WTC11 (cell line): ENCODE measurements around the gene CDH13. TPM values are rescaled to one million over a fixed set of nuclear protein-coding genes. Genes with fewer than 3 reads are reported as not detected.

Experiments
- ATAC-seq: fragments of 200-7000 bp; cut with Tn5 transposase; 2 replicates; pipeline ENCODE4 v1.10.0; 2021; ENCODE audit warnings: mild to moderate bottlenecking, moderate library complexity
- CTCF ChIA-PET: fragments of 300-600 bp; sonication (Branson Sonifier 250); formaldehyde crosslinking; loops from one replicate; lab custom pipeline; 2021; ENCODE audit warnings: antibody characterized with exemption; lab: Charles Lee
- POLR2A ChIA-PET: fragments of 350-600 bp; sonication (Branson Sonifier 250); formaldehyde crosslinking; loops from one replicate; lab custom pipeline; 2021; ENCODE audit warnings: antibody characterized with exemption; lab: Charles Lee
- DNase-seq: peaks from one replicate; pipeline ENCODE4 v3.0.0; 2021; ENCODE audit warnings: low spot score
- H3K27ac Mint-ChIP-seq: 2 replicates; pipeline ENCODE4 v1.8.0; 2021; ENCODE audit warnings: mixed read lengths
- H3K27me3 Mint-ChIP-seq: 2 replicates; pipeline ENCODE4 v1.8.0; 2021; ENCODE audit warnings: low read depth, mild to moderate bottlenecking, moderate library complexity, mixed read lengths
- H3K36me3 Mint-ChIP-seq: 2 replicates; pipeline ENCODE4 v1.8.0; 2021; ENCODE audit warnings: mixed read lengths
- H3K4me1 Mint-ChIP-seq: 2 replicates; pipeline ENCODE4 v1.8.0; 2022; ENCODE audit warnings: mixed read lengths
- H3K4me3 Mint-ChIP-seq: 2 replicates; pipeline ENCODE4 v1.8.0; 2021; ENCODE audit warnings: mild to moderate bottlenecking, moderate library complexity, mixed read lengths
- H3K9me3 Mint-ChIP-seq: 2 replicates; pipeline ENCODE4 v1.8.0; 2021; ENCODE audit warnings: mixed read lengths
- AFF4 ChIP-seq: sonication (generic); formaldehyde crosslinking; IDR thresholded peaks from 2 replicates; pipeline ENCODE4 v1.8.1; 2023; ENCODE audit warnings: mild to moderate bottlenecking, missing genetic modification reagents, borderline replicate concordance
- ATF1 ChIP-seq: sonication (generic); formaldehyde crosslinking; IDR thresholded peaks from 2 replicates; pipeline ENCODE4 v1.8.1; 2023; ENCODE audit warnings: mild to moderate bottlenecking, moderate library complexity, missing genetic modification reagents
- E2F5 ChIP-seq: sonication (generic); formaldehyde crosslinking; IDR thresholded peaks from 2 replicates; pipeline ENCODE4 v1.8.1; 2022; ENCODE audit warnings: mild to moderate bottlenecking, moderate library complexity, missing genetic modification reagents
- ETV6 ChIP-seq: sonication (generic); formaldehyde crosslinking; IDR thresholded peaks from 2 replicates; pipeline ENCODE4 v1.8.1; 2022; ENCODE audit warnings: mild to moderate bottlenecking, missing genetic modification reagents
- FOXJ3 ChIP-seq: sonication (generic); formaldehyde crosslinking; IDR thresholded peaks from 2 replicates; pipeline ENCODE4 v1.9.0; 2021; ENCODE audit warnings: missing genetic modification reagents, mild to moderate bottlenecking, borderline replicate concordance
- FOXP1 ChIP-seq: sonication (generic); formaldehyde crosslinking; IDR thresholded peaks from 2 replicates; pipeline ENCODE4 v1.8.0; 2022; ENCODE audit warnings: missing genetic modification reagents, mild to moderate bottlenecking, moderate library complexity, borderline replicate concordance
- GABPB1 ChIP-seq: sonication (generic); formaldehyde crosslinking; IDR thresholded peaks from 2 replicates; pipeline ENCODE4 v1.8.1; 2023; ENCODE audit warnings: mild to moderate bottlenecking, missing genetic modification reagents
- GRHL2 ChIP-seq: fragments of 250-450 bp; sonication (Bioruptor Pico); IDR thresholded peaks from 2 replicates; pipeline ENCODE4 v1.8.0; 2022; ENCODE audit warnings: mild to moderate bottlenecking, moderate library complexity; ENCODE audit not compliant: insufficient replicate concordance, severe bottlenecking
- GTF2I ChIP-seq: fragments of 250-450 bp; sonication (Bioruptor Pico); conservative IDR thresholded peaks from 2 replicates; pipeline ENCODE4 v1.4.0; 2021; ENCODE audit warnings: mild to moderate bottlenecking
- HMGA2 ChIP-seq: fragments of 250-450 bp; sonication (Bioruptor Pico); IDR thresholded peaks from 2 replicates; pipeline ENCODE4 v1.4.0; 2021; ENCODE audit warnings: mild to moderate bottlenecking, moderate library complexity
- IRF1 ChIP-seq: sonication (generic); formaldehyde crosslinking; IDR thresholded peaks from 2 replicates; pipeline ENCODE4 v1.8.0; 2023; ENCODE audit warnings: missing genetic modification reagents
- IRF2 ChIP-seq: sonication (generic); formaldehyde crosslinking; IDR thresholded peaks from 2 replicates; pipeline ENCODE4 v1.8.0; 2022; ENCODE audit warnings: low read depth, missing genetic modification reagents, borderline replicate concordance
- MXD4 ChIP-seq: fragments of 250-450 bp; sonication (Bioruptor Pico); IDR thresholded peaks from 2 replicates; pipeline ENCODE4 v1.8.0; 2021; ENCODE audit warnings: mild to moderate bottlenecking, moderate library complexity, borderline replicate concordance
- NR2C2 ChIP-seq: sonication (generic); formaldehyde crosslinking; IDR thresholded peaks from 2 replicates; pipeline ENCODE4 v1.8.0; 2022; ENCODE audit warnings: mild to moderate bottlenecking, missing genetic modification reagents
- NR3C1 ChIP-seq: sonication (generic); formaldehyde crosslinking; conservative IDR thresholded peaks from 2 replicates; pipeline ENCODE4 v1.8.1; 2023; ENCODE audit warnings: low read depth, mild to moderate bottlenecking, missing genetic modification reagents
- OVOL2 ChIP-seq: fragments of 250-450 bp; sonication (Bioruptor Pico); IDR thresholded peaks from 2 replicates; pipeline ENCODE4 v1.9.0; 2021; ENCODE audit warnings: mild to moderate bottlenecking, borderline replicate concordance
- PREB ChIP-seq: sonication (generic); formaldehyde crosslinking; IDR thresholded peaks from 2 replicates; pipeline ENCODE4 v1.8.1; 2022; ENCODE audit warnings: mild to moderate bottlenecking, missing genetic modification reagents, moderate library complexity, borderline replicate concordance
- RELA ChIP-seq: sonication (generic); formaldehyde crosslinking; IDR thresholded peaks from 2 replicates; pipeline ENCODE4 v1.8.1; 2022; ENCODE audit warnings: missing genetic modification reagents, mild to moderate bottlenecking, borderline replicate concordance
- ZNF232 ChIP-seq: sonication (generic); formaldehyde crosslinking; IDR thresholded peaks from 2 replicates; pipeline ENCODE4 v1.8.0; 2022; ENCODE audit warnings: mild to moderate bottlenecking, missing genetic modification reagents
- ZNF425 ChIP-seq: fragments of 250-450 bp; sonication (Bioruptor Pico); conservative IDR thresholded peaks from 2 replicates; pipeline ENCODE4 v1.9.0; 2021; ENCODE audit warnings: mild to moderate bottlenecking
- total RNA-seq: library from RNA; stranded (reverse); gene quantifications from 3 replicates; pipeline ENCODE4 v1.2.3, GENCODE V29; 2021

Gene CDH13
- total RNA-seq, 1 experiment from 2014 or later = 0.81 TPM

- TF ChIP-seq IRF1 (CRISPR knock-in tag) = no peak
- no peak for TF ChIP-seq E2F5
- no peak for TF ChIP-seq GABPB1 (CRISPR knock-in tag)
- TF ChIP-seq MXD4 (CRISPR knock-in tag) = no peak
- no peak for TF ChIP-seq ETV6 (CRISPR knock-in tag)
- no peak for TF ChIP-seq NR2C2 (CRISPR knock-in tag)
- no peak for TF ChIP-seq ATF1
- no peak for TF ChIP-seq GTF2I (CRISPR knock-in tag)
- TF ChIP-seq AFF4 (CRISPR knock-in tag) = no peak
- no peak for TF ChIP-seq IRF2 (CRISPR knock-in tag)
- TF ChIP-seq NR3C1 = no peak
- no peak for TF ChIP-seq FOXJ3
- TF ChIP-seq GRHL2 = no peak
- TF ChIP-seq HMGA2 (CRISPR knock-in tag) = no peak
- no peak for TF ChIP-seq PREB
- no peak for TF ChIP-seq ZNF425 (CRISPR knock-in tag)
- no peak for TF ChIP-seq RELA
- no peak for TF ChIP-seq FOXP1 (CRISPR knock-in tag)
- TF ChIP-seq OVOL2 (CRISPR knock-in tag) = no peak
- TF ChIP-seq ZNF232 (CRISPR knock-in tag) = no peak
- no peaks in the 10 kb centered on the region for H3K36me3 Mint-ChIP-seq
- no peak for DNase-seq
- CTCF ChIA-PET = no interaction called here
- POLR2A ChIA-PET = no interaction called here
- no peak overlapping the region for H3K27ac Mint-ChIP-seq
- no peak overlapping the region for H3K4me3 Mint-ChIP-seq
- H3K4me1 Mint-ChIP-seq = no peaks in the 10 kb centered on the region
- no peak for ATAC-seq
- no peaks in the 10 kb centered on the region for H3K27me3 Mint-ChIP-seq
- H3K9me3 Mint-ChIP-seq = no peaks in the 10 kb centered on the region
Observed at GRCh38 chr16:83456934-83457333, 830.2 kb downstream of the CDH13 start.
